Ovary (tissue), 9 donors: ENCODE measurements around the gene JADE1. TPM values are rescaled to one million over a fixed set of nuclear protein-coding genes. Genes with fewer than 3 reads are reported as not detected.

ENCODE experiments used
- DNase-seq, 5 donors: peaks; one replicate each; pipeline ENCODE4 v3.0.0-alpha.2; 2019 to 2020
- H3K27ac ChIP-seq, 2 donors: fragments of 200-600 bp; one replicate each; pipeline versions ENCODE4 v1.5.1 to v1.8.0; 2019 to 2022
- H3K27me3 ChIP-seq: fragments of 200-600 bp; one replicate; pipeline ENCODE4 v1.8.0; 2022
- H3K36me3 ChIP-seq: fragments of 200-600 bp; sonication (generic); one replicate; pipeline ENCODE4 v1.5.1; 2019
- H3K4me1 ChIP-seq: one replicate; pipeline ENCODE4 v1.8.1; 2013; ENCODE audit warnings: mild to moderate bottlenecking, moderate library complexity; ENCODE audit not compliant: insufficient read depth
- H3K4me3 ChIP-seq: fragments of 200-600 bp; sonication (generic); one replicate; pipeline ENCODE4 v1.5.1; 2017
- H3K9me3 ChIP-seq, 2 donors: fragments of 200-600 bp in 1 of 2; sonication (generic) in 1 of 2; one replicate each; pipeline versions ENCODE4 v1.5.1 to v1.8.1; 2013 to 2019; ENCODE audit warnings: mild to moderate bottlenecking in 1 of 2, moderate library complexity in 1 of 2
- EP300 ChIP-seq: sonication (generic); formaldehyde crosslinking; IDR thresholded peaks from one replicate; pipeline ENCODE4 v1.6.1; 2017; ENCODE audit warnings: antibody characterized with exemption
- POLR2A ChIP-seq: fragments of 450-650 bp; IDR thresholded peaks from one replicate; pipeline ENCODE4 v1.6.1; 2017; ENCODE audit warnings: antibody characterized with exemption, mild to moderate bottlenecking, moderate library complexity
- WGBS, 3 donors: extraction: QIAGEN DNeasy Blood & Tissue Kit in 1 of 3; methylation state at CpG; one replicate each; pipeline versions ENCODE4 v1.1.5 to v1.1.7; 2013 to 2017; 5-methylcytosine and 5-hydroxymethylcytosine counted together
- intact Hi-C, 4 donors: fragments of 100-400 bp; cut with DNase I; formaldehyde crosslinking; loops; one replicate each; pipeline versions ENCODE4 v1.11.0 to v1.15.1; 2022 to 2023
- polyA plus RNA-seq, 2 donors: library from polyadenylated mRNA; stranded (reverse); fragments of 200-250 nt in 1 of 2; fragments of 350-450 nt in 1 of 2; fragmentation: Illumina TruSeq in 1 of 2; extraction: RNeasy Lipid Tissue Mini Kit (QIAGEN cat#74804) in 1 of 2; gene quantifications; one replicate each; pipeline ENCODE4 v1.2.3, GENCODE V29; 2013 to 2014
- total RNA-seq, 7 donors: library from RNA; depleted of rRNA in 2 of 7; stranded (reverse); fragments of >200 nt in 2 of 7; fragmentation: NEBNext Ultra II Directional in 3 of 7; extraction: Animal tissue kit (Norgen Biotek cat#: 25700) in 3 of 7; gene quantifications; one replicate each; pipeline versions ENCODE4 v1.1.0 to v1.2.4, GENCODE V29; 2016 to 2023
- TF ChIP-seq, protein P1 (sequence below), 3 donors: fragments of 450-650 bp in 2 of 3; fragments of 200-600 bp in 1 of 3; IDR thresholded peaks; one replicate each; pipeline versions ENCODE4 v1.5.1 to v1.8.0; 2016 to 2022; ENCODE audit warnings: antibody characterized with exemption in 3 of 3, mild to moderate bottlenecking in 1 of 3
- donor health status: DM: no; HTN: no; CAD: no; lungs with moderate emphysema.
- donor health status: DM: no; HTN: no; CAD: no.
- donor health status: Bipolar disorder and iron deficiency.
- donor health status: DM: yes; HTN: yes; CAD: no.
- donor health status: DM: no; HTN: no; CAD: no.
- donor health status: DM: yes; HTN: yes; CAD: no.

JADE1 gene
- total and polyA plus RNA-seq, 9 donors, result 21.3 to 48.6 (median 34.9) TPM

DNA sequence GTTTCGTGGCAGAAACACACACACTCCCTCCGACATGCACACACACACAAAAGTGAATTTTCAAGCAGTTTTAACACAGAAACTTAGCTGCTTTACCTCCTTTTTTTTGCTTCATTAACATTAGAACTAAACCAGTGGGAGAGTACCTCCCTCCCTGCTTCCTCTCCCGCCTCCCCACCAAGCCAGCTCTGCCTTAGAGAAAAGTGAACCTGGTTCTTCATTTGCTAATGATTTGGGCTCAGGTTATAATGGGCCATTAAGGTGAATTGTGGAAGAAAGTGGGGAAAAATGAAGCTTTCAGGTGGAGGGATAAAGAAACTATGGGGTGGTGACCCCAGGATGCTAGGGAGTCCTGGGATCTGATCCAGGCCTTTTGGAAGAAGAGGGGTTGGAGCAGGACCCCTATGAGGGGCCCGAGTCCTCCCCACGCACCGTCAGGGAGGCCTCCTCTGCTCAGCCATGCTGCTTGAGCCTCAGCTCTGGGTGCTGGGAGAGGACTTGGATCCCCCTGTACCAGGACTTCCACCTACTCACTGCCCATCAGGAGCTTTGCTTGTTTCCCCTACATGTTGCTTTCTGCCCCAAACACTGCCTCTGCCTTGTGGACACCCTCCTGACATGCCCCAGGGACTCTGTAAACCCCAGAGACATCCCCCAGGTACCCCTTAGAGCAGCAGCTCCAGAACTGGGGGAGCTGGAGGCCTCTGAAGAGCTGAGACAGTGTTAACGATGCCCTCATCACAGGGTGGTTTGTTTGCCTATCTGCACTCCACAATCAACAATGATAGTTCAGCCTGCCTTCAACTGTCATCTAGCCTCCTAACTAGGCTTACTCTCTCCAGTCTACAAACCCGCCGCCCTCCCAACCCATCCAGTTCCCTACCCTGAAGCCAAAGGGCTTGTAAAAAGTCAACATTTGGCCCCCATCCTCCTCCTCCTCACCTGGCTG is 6.5 kb upstream of the JADE1 start:
- intact Hi-C loops, result no loop called here
- no peak overlapping the region for H3K27ac ChIP-seq
- WGBS, 3 donors, result 83 to 84% (median 83%) methylated on average over 9 of the region's 9 CpGs
- no peaks in the 10 kb centered on the region for H3K4me1 ChIP-seq
- H3K36me3 ChIP-seq, result no peaks in the 10 kb centered on the region
- no peak for TF ChIP-seq POLR2A
- TF ChIP-seq, protein P1, sequence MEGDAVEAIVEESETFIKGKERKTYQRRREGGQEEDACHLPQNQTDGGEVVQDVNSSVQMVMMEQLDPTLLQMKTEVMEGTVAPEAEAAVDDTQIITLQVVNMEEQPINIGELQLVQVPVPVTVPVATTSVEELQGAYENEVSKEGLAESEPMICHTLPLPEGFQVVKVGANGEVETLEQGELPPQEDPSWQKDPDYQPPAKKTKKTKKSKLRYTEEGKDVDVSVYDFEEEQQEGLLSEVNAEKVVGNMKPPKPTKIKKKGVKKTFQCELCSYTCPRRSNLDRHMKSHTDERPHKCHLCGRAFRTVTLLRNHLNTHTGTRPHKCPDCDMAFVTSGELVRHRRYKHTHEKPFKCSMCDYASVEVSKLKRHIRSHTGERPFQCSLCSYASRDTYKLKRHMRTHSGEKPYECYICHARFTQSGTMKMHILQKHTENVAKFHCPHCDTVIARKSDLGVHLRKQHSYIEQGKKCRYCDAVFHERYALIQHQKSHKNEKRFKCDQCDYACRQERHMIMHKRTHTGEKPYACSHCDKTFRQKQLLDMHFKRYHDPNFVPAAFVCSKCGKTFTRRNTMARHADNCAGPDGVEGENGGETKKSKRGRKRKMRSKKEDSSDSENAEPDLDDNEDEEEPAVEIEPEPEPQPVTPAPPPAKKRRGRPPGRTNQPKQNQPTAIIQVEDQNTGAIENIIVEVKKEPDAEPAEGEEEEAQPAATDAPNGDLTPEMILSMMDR (IDR thresholded peaks at IDR 0.05), result no peak
- no peak for TF ChIP-seq EP300
- no peak overlapping the region for H3K4me3 ChIP-seq
- H3K9me3 ChIP-seq, result no peaks in the 10 kb centered on the region
- no peak for DNase-seq
- H3K27me3 ChIP-seq, result no peaks in the 10 kb centered on the region

DNA sequence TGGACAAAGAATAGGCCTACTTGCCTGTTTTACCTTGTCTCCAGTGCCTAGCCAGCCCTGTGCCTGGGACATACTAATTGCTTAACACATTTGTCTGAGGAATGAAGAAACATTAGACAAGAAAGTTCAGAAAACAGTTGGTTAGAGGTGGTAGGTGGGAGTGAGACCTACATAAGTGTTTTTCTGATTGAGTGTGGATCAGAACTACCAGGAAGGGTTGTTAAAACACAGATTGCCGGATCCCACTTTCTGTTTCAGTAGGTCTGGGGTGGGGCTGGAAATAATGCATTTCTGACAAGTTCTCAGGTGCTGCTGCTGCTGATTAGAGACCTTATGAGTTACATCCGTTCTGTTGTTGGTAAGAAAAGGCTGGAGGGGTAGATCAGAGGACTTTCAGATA is 5.7 kb upstream of the JADE1 start:
- H3K4me1 ChIP-seq, result no peaks in the 10 kb centered on the region
- H3K4me3 ChIP-seq, result no peak overlapping the region
- H3K9me3 ChIP-seq, result no peaks in the 10 kb centered on the region
- 84% methylated on average over 2 of the region's 2 CpGs for WGBS, 3 donors
- no peak for DNase-seq
- H3K36me3 ChIP-seq, result no peaks in the 10 kb centered on the region
- H3K27ac ChIP-seq, result no peak overlapping the region
- TF ChIP-seq, protein P1 (IDR thresholded peaks at IDR 0.05), result no peak
- TF ChIP-seq POLR2A (no peak), EP300 (no peak)
- no peaks in the 10 kb centered on the region for H3K27me3 ChIP-seq
- intact Hi-C loops, result no loop called here

DNA sequence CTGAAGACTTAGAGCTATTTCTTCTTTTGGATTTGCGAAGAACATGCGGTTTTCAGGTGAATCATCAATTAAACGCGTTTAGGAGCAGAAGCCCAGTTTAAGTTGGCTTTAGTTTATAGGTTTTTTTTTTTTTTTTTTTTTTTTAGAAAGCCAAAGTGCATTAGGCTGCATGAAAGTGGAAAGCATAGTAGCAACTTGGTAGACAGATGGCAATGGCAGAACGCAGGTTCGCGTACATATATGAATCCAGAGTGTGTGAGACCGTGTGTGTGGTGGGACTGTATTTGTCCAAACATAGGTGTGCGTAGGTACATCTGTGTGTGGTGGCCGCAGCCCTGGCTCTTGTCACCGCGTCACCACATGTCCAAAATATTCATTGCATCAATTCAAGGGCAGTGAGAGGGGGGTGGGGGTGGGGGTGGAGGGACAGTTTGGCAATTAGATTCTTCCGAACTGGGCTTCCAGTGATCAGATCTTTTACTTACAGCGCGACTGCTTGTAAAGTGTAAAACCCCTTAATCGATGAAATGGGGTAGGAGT is 901 bp downstream of the JADE1 start:
- Histone ChIP-seq H3K36me3 (no peaks in the 10 kb centered on the region), H3K27me3 (no peaks in the 10 kb centered on the region), H3K27ac (peak overlapping the region; percentile 54 to 87), H3K9me3 (no peaks in the 10 kb centered on the region), H3K4me1 (no peaks in the 10 kb centered on the region), H3K4me3 (peak overlapping the region; percentile 87)
- intact Hi-C loops, result loop anchor here in 3 of 4 donors (5.0 to 10.0 kb wide), 8 partner anchors 52 to 746 kb away; partner anchors contain the start of gene LARP1B (in 1 of the 3)
- TF ChIP-seq POLR2A (no peak), EP300 (no peak)
- TF ChIP-seq, protein P1 (IDR thresholded peaks at IDR 0.05), result no peak
- peak; percentile 21 to 46 (median 41) for DNase-seq
- 0% methylated on average over 16 of the region's 16 CpGs for WGBS, 3 donors

DNA sequence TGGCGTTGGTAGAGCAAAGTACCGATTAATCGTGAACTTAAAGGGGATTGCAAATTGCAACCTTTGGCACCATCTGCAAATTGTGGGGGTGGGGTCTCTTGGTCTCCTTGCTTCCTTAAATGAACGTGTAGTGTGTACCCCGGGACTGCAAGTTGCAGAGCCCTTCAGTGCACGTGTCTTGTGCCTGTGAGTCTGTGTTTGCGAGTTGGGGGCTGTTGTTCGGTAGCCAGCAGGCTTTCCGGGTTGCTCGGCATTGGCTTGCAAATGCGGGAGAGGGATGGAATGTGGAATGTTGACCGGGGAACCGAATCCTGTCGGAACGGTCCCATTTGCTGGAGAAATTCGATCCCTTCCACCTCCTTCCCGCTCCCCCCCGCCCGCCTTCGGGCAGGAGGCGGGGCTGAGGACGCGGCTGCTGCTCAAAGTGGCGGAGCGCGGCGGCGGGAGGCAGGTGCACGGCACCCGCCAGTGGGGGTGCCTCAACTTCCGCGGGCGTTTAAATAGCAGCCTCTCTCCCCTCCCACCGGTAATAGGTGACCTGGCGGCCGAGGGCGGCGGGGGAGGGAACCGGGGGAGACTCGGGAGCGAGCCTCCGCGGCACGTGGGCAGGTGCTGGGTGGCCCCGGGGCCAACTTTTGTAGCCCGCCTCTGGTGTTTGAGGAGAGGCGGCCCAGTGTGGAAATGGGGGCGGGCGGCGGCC is 1.5 kb downstream of the JADE1 start:
- Histone ChIP-seq H3K36me3 (no peaks in the 10 kb centered on the region), H3K4me3 (peak overlapping the region; percentile 87), H3K9me3 (no peaks in the 10 kb centered on the region), H3K27me3 (no peaks in the 10 kb centered on the region), H3K27ac (peak overlapping the region; percentile 87 to 92), H3K4me1 (no peaks in the 10 kb centered on the region)
- intact Hi-C loops, result loop anchor here in 3 of 4 donors (5.0 to 10.0 kb wide), 8 partner anchors 51 to 746 kb away; partner anchors contain the start of gene LARP1B (in 1 of the 3)
- peak; percentile 75 for TF ChIP-seq POLR2A
- TF ChIP-seq, protein P1 (IDR thresholded peaks at IDR 0.05), result peak in 1 of 3 donors; percentile 18
- TF ChIP-seq EP300, result no peak
- WGBS, 3 donors, result 0 to 1% (median 0%) methylated on average over 46 to 50 of the region's 50 CpGs
- peak; percentile 82 to 88 (median 82) for DNase-seq
